Erythroblast (primary cell): ENCODE results near the gene FBLN2.

ENCODE experiments used
- GATA1 ChIP-seq: IDR thresholded peaks from 2 replicates; pipeline ENCODE4 v1.6.1; 2011; ENCODE audit warnings: low read depth, mild to moderate bottlenecking, control low read depth, low read length, moderate library complexity
- POLR2A ChIP-seq: IDR thresholded peaks from 2 replicates; pipeline ENCODE4 v1.6.1; 2011; ENCODE audit warnings: mild to moderate bottlenecking, low read length

GRCh38 chr3:13539671-13540070 lies 9.3 kb upstream of the FBLN2 start:
- TF ChIP-seq POLR2A (no peak), GATA1 (no peak)
